ENCODE measurements around the gene NKIRAS2.

- no peak for TF ChIP-seq CTCF (IDR thresholded peaks at IDR 0.05)
- no peak for TF ChIP-seq POLR2AphosphoS5 (IDR thresholded peaks at IDR 0.05)
These were observed 17.6 kb upstream of the NKIRAS2 start for GRCh38 chr17:42002175-42002791.
